Panc1 (cell line): ENCODE measurements around the gene SLC26A11. TPM values are rescaled to one million over a fixed set of nuclear protein-coding genes. Genes with fewer than 3 reads are reported as not detected.
"Not testable (repeated sequence)": the region's sequence is repeated elsewhere in the genome, so short reads cannot be mapped to it uniquely, and the experiment has no call there.

Experiments used
- ATAC-seq: fragments of 200-7000 bp; cut with Tn5 transposase; 2 replicates; pipeline ENCODE4 v1.9.1; 2020; ENCODE audit warnings: mild to moderate bottlenecking, moderate library complexity
- BruUV-seq: library from RNA; stranded (reverse); fragments of 400-500 nt; replicated peaks from 2 replicates; lab custom pipeline; 2021; lab: Mats Ljungman, UMichigan
- CTCF ChIA-PET: fragments of 300-600 bp; sonication (Branson Sonifier 250); formaldehyde crosslinking; loops from one replicate; lab custom pipeline; 2022; ENCODE audit warnings: antibody characterized with exemption; lab: Charles Lee
- POLR2A ChIA-PET: fragments of 300-600 bp; sonication (Branson Sonifier 250); formaldehyde crosslinking; loops from one replicate; lab custom pipeline; 2022; ENCODE audit warnings: antibody characterized with exemption; lab: Charles Lee
- DNase-seq: peaks from one replicate; pipeline ENCODE4 v3.0.0-alpha.2; 2010; ENCODE audit warnings: low read depth, low spot score
- H3K27ac ChIP-seq: 2 replicates; pipeline ENCODE4 v1.5.1; 2011; ENCODE audit warnings: mild to moderate bottlenecking, low read length, inconsistent platforms
- H3K27me3 ChIP-seq: fragments of 200-500 bp; sonication (Bioruptor generic); 2 replicates; pipeline ENCODE4 v1.6.0; 2014; ENCODE audit warnings: low read length, inconsistent platforms; ENCODE audit not compliant: control insufficient read depth, insufficient read depth
- H3K36me3 ChIP-seq: fragments of 200-500 bp; sonication (Bioruptor generic); 2 replicates; pipeline ENCODE4 v1.5.1; 2014; ENCODE audit warnings: inconsistent platforms, mild to moderate bottlenecking, low read length, moderate library complexity; ENCODE audit not compliant: control insufficient read depth, insufficient read depth
- H3K4me1 ChIP-seq: 2 replicates; pipeline ENCODE4 v1.5.1; 2011; ENCODE audit warnings: inconsistent platforms, mild to moderate bottlenecking, low read length, moderate library complexity; ENCODE audit not compliant: control insufficient read depth, insufficient read depth
- H3K4me3 ChIP-seq, 2 experiments: 2 replicates each; pipeline ENCODE4 v1.5.1; 2011 to 2012; ENCODE audit warnings: low read depth in 2 of 2, low read length in 2 of 2, mild to moderate bottlenecking in 2 of 2, inconsistent platforms in 1 of 2, moderate library complexity in 1 of 2
- H3K9me3 ChIP-seq: fragments of 200-500 bp; sonication (Bioruptor generic); 2 replicates; pipeline ENCODE4 v1.5.1; 2014; ENCODE audit warnings: low read depth, mild to moderate bottlenecking, inconsistent platforms, low read length, moderate library complexity; ENCODE audit not compliant: control insufficient read depth, insufficient read depth
- POLR2AphosphoS5 ChIP-seq: IDR thresholded peaks from 2 replicates; pipeline ENCODE4 v1.6.1; 2012; ENCODE audit warnings: mild to moderate bottlenecking, low read depth, low read length, moderate library complexity
- SIN3A ChIP-seq: IDR thresholded peaks from 2 replicates; pipeline ENCODE4 v1.6.1; 2012; ENCODE audit warnings: low read depth, mild to moderate bottlenecking, low read length, moderate library complexity, borderline replicate concordance; ENCODE audit not compliant: insufficient read depth
- TCF7L2 ChIP-seq: IDR thresholded peaks from 2 replicates; pipeline ENCODE4 v1.6.1; 2011; ENCODE audit warnings: mild to moderate bottlenecking, low read depth, low read length, inconsistent platforms
- in situ Hi-C: cut with HindIII; loops from 2 replicates; pipeline ENCODE4 v1.10.0; 2016; ENCODE audit warnings: low sequenced_read_pairs, low pct_unique_long_range_greater_than_20kb
- intact Hi-C: fragments of 100-400 bp; cut with micrococcal nuclease; formaldehyde crosslinking; loops from one replicate; pipeline ENCODE4 v1.10.0; 2022; ENCODE audit not compliant: unreplicated experiment
- total RNA-seq: library from RNA; stranded (reverse); gene quantifications from one replicate; pipeline ENCODE4 v1.2.1, GENCODE V29; 2021; ENCODE audit not compliant: unreplicated experiment
- TF ChIP-seq, protein P1 (sequence below), 2 experiments: IDR thresholded peaks; 2 replicates each; pipeline ENCODE4 v1.6.1; 2011 to 2012; ENCODE audit warnings: low read depth in 2 of 2, control low read depth in 1 of 2, low read length in 1 of 2, mild to moderate bottlenecking in 1 of 2, moderate library complexity in 1 of 2; ENCODE audit not compliant: insufficient read depth in 1 of 2
- TF ChIP-seq, protein P2 (sequence below): fragments of 450-650 bp; IDR thresholded peaks from 2 replicates; pipeline ENCODE4 v1.5.1; 2017; ENCODE audit warnings: mild to moderate bottlenecking

Gene SLC26A11
- total RNA-seq, 1 experiment from 2014 or later, result 30.9 TPM

GRCh38 chr17:80198144-80198661, 22.0 kb upstream of the SLC26A11 start:
- H3K27me3 ChIP-seq, result no peaks in the 10 kb centered on the region
- DNase-seq, result no peak
- ChIA-PET POLR2A (no interaction called here), CTCF (no interaction called here)
- ATAC-seq, result peak; percentile 29
- 0 out of 2 replicates have a peak, but pooled peaks cover 6% of the 10 kb centered on the region for H3K4me1 ChIP-seq
- H3K36me3 ChIP-seq, result no peaks in the 10 kb centered on the region
- intact Hi-C loops, result no loop called here
- BruUV-seq, result no TSS peak
- TF ChIP-seq, protein P1, sequence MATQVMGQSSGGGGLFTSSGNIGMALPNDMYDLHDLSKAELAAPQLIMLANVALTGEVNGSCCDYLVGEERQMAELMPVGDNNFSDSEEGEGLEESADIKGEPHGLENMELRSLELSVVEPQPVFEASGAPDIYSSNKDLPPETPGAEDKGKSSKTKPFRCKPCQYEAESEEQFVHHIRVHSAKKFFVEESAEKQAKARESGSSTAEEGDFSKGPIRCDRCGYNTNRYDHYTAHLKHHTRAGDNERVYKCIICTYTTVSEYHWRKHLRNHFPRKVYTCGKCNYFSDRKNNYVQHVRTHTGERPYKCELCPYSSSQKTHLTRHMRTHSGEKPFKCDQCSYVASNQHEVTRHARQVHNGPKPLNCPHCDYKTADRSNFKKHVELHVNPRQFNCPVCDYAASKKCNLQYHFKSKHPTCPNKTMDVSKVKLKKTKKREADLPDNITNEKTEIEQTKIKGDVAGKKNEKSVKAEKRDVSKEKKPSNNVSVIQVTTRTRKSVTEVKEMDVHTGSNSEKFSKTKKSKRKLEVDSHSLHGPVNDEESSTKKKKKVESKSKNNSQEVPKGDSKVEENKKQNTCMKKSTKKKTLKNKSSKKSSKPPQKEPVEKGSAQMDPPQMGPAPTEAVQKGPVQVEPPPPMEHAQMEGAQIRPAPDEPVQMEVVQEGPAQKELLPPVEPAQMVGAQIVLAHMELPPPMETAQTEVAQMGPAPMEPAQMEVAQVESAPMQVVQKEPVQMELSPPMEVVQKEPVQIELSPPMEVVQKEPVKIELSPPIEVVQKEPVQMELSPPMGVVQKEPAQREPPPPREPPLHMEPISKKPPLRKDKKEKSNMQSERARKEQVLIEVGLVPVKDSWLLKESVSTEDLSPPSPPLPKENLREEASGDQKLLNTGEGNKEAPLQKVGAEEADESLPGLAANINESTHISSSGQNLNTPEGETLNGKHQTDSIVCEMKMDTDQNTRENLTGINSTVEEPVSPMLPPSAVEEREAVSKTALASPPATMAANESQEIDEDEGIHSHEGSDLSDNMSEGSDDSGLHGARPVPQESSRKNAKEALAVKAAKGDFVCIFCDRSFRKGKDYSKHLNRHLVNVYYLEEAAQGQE (IDR thresholded peaks at IDR 0.05; ENCODE audit: insufficient read depth in 1 of 2, low read depth in 2 of 2, low read length in 1 of 2), result no peak
- TF ChIP-seq POLR2AphosphoS5 (no peak), TCF7L2 (no peak), SIN3A (no peak)
- TF ChIP-seq, protein P2, sequence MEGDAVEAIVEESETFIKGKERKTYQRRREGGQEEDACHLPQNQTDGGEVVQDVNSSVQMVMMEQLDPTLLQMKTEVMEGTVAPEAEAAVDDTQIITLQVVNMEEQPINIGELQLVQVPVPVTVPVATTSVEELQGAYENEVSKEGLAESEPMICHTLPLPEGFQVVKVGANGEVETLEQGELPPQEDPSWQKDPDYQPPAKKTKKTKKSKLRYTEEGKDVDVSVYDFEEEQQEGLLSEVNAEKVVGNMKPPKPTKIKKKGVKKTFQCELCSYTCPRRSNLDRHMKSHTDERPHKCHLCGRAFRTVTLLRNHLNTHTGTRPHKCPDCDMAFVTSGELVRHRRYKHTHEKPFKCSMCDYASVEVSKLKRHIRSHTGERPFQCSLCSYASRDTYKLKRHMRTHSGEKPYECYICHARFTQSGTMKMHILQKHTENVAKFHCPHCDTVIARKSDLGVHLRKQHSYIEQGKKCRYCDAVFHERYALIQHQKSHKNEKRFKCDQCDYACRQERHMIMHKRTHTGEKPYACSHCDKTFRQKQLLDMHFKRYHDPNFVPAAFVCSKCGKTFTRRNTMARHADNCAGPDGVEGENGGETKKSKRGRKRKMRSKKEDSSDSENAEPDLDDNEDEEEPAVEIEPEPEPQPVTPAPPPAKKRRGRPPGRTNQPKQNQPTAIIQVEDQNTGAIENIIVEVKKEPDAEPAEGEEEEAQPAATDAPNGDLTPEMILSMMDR, result no peak
- H3K27ac ChIP-seq, result no peak overlapping the region; the same call in 1 of the 2 replicates
- H3K4me3 ChIP-seq, result no peak overlapping the region
- in situ Hi-C loops, result no loop called here
- H3K9me3 ChIP-seq, result no peaks in the 10 kb centered on the region

- H3K27ac ChIP-seq, H3K9me3 ChIP-seq, DNase-seq, H3K4me3 ChIP-seq, intact Hi-C loops, BruUV-seq, in situ Hi-C loops, ATAC-seq, H3K27me3 ChIP-seq, H3K36me3 ChIP-seq: not testable (repeated sequence)
- peaks cover 10% of the 10 kb centered on the region; the same call in 1 of the 2 replicates for H3K4me1 ChIP-seq
- ChIA-PET POLR2A (interaction anchor here (0.6 to 0.7 kb wide), 4 partner anchors 14 to 172 kb away, joined by 4 to 11 read pairs (median 6); no protein-coding TSS in a partner anchor), CTCF (interaction anchor here (0.6 kb wide), 2 partner anchors 16 to 85 kb away, joined by 3 to 4 read pairs; no protein-coding TSS in a partner anchor)
Observed at GRCh38 chr17:80199295-80199694, 20.9 kb upstream of the SLC26A11 start.

DNA sequence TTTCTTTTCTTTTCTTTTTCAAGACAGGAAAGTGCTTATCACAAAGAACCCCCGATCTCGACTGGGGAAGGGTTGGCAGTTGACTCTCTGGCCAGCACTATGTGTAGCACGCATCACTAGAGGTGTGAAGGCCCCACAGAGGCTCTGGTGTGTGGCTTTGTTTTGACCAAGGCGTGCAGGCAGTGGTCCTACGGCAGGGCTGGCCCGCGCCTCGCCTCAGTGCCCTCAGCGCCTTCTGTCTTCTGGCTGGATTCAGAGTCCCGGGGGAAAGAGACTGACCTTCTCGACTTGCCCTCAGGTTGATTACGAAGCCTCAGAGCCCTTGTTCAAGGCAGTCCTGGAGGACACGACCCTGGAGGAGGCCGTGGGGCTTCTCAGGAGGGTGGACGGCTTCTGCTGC, 18.8 kb upstream of the SLC26A11 start:
- no peak overlapping the region for H3K27ac ChIP-seq
- H3K27me3 ChIP-seq, result no peaks in the 10 kb centered on the region
- no peak for TF ChIP-seq POLR2AphosphoS5
- TF ChIP-seq, protein P1 (IDR thresholded peaks at IDR 0.05; ENCODE audit: insufficient read depth in 1 of 2, low read depth in 2 of 2, low read length in 1 of 2), result no peak
- no peak for TF ChIP-seq SIN3A
- TF ChIP-seq, protein P2, result no peak
- TF ChIP-seq TCF7L2, result no peak
- ATAC-seq, result no peak
- no peak for DNase-seq
- H3K36me3 ChIP-seq, result no peaks in the 10 kb centered on the region
- intact Hi-C loops (no loop called here), in situ Hi-C loops (no loop called here)
- H3K4me1 ChIP-seq, result peaks cover 10% of the 10 kb centered on the region; the same call in 1 of the 2 replicates
- ChIA-PET POLR2A (no interaction called here), CTCF (no interaction called here)
- H3K9me3 ChIP-seq, result no peaks in the 10 kb centered on the region
- no peak overlapping the region for H3K4me3 ChIP-seq
- BruUV-seq, result no TSS peak
